Endodermal cell (in vitro differentiated cells): ENCODE measurements around the gene ZCCHC24. TPM values are rescaled to one million over a fixed set of nuclear protein-coding genes. Genes with fewer than 3 reads are reported as not detected.

Experiments
- DNase-seq: peaks from one replicate; pipeline ENCODE4 v3.0.0-alpha.2; 2017
- H3K27ac ChIP-seq: 2 replicates; pipeline ENCODE4 v1.5.1; 2013; ENCODE audit warnings: mild to moderate bottlenecking, low read depth, low read length, moderate library complexity
- H3K27me3 ChIP-seq: 2 replicates; pipeline ENCODE4 v1.6.1; 2013; ENCODE audit warnings: mild to moderate bottlenecking, low read length, moderate library complexity; ENCODE audit not compliant: insufficient read depth, control insufficient read depth, poor library complexity, severe bottlenecking
- H3K36me3 ChIP-seq: 2 replicates; pipeline ENCODE4 v1.7.0; 2013; ENCODE audit warnings: mild to moderate bottlenecking, low read length, moderate library complexity; ENCODE audit not compliant: control insufficient read depth, insufficient read depth
- H3K4me1 ChIP-seq: one replicate; pipeline ENCODE4 v1.7.0; 2013; ENCODE audit warnings: low read length; ENCODE audit not compliant: control insufficient read depth, insufficient read depth
- H3K4me3 ChIP-seq: 2 replicates; pipeline ENCODE4 v1.5.1; 2013; ENCODE audit warnings: mild to moderate bottlenecking, low read length, moderate library complexity
- H3K9ac ChIP-seq: 2 replicates; pipeline ENCODE4 v1.6.1; 2013; ENCODE audit warnings: mild to moderate bottlenecking, low read length, moderate library complexity; ENCODE audit not compliant: poor library complexity, severe bottlenecking; ENCODE audit errors: extremely low read depth
- H3K9me3 ChIP-seq: 2 replicates; pipeline ENCODE4 v1.6.1; 2013; ENCODE audit warnings: mild to moderate bottlenecking, low read length, moderate library complexity; ENCODE audit not compliant: control insufficient read depth
- H3K27ac Mint-ChIP-seq: 2 replicates; pipeline ENCODE4 v1.8.0; 2020; ENCODE audit warnings: mixed read lengths
- H3K27me3 Mint-ChIP-seq: 2 replicates; pipeline ENCODE4 v1.8.0; 2021; ENCODE audit warnings: mild to moderate bottlenecking, mixed read lengths; ENCODE audit not compliant: insufficient read depth
- H3K36me3 Mint-ChIP-seq: 2 replicates; pipeline ENCODE4 v1.8.0; 2020; ENCODE audit warnings: low read depth, mixed read lengths
- H3K4me1 Mint-ChIP-seq: 2 replicates; pipeline ENCODE4 v1.8.0; 2020; ENCODE audit warnings: mixed read lengths
- H3K4me3 Mint-ChIP-seq: 2 replicates; pipeline ENCODE4 v1.8.0; 2020; ENCODE audit warnings: mild to moderate bottlenecking, moderate library complexity, mixed read lengths
- H3K9me3 Mint-ChIP-seq: 2 replicates; pipeline ENCODE4 v1.8.0; 2020; ENCODE audit warnings: mild to moderate bottlenecking, mixed read lengths
- CTCF ChIP-seq: fragments of 200-600 bp; sonication (generic); conservative IDR thresholded peaks from 2 replicates; pipeline ENCODE4 v1.5.0; 2021; ENCODE audit warnings: antibody characterized with exemption, mild to moderate bottlenecking
- WGBS, 2 experiments: methylation state at CpG; one replicate each; pipeline versions ENCODE4 v1.1.5 to v1.1.7; 2013; ENCODE audit warnings: missing lambda C conversion rate in 2 of 2, mixed read lengths in 1 of 2; ENCODE audit not compliant: insufficient coverage in 1 of 2, insufficient read length in 1 of 2; 5-methylcytosine and 5-hydroxymethylcytosine counted together
- total RNA-seq, 2 donors: library from RNA; stranded (reverse); fragmentation: NEBNext Ultra II Directional in 1 of 2; extraction: Animal tissue kit (Norgen Biotek cat#: 25700) in 1 of 2; gene quantifications; 2 replicates in 1 of 2; 3 replicates in 1 of 2; pipeline ENCODE4 v1.2.1, GENCODE V29; 2021

ZCCHC24 gene
- total RNA-seq, 2 donors from 2014 or later: 7.6 to 10.7 TPM

- no peak for TF ChIP-seq CTCF
- no peaks in the 10 kb centered on the region for H3K4me1 Mint-ChIP-seq
- no peaks in the 10 kb centered on the region for H3K9me3 Mint-ChIP-seq
- 85 to 94% methylated on average over 5 to 7 of the region's 7 CpGs for WGBS, 2 experiments
- no peaks in the 10 kb centered on the region for H3K36me3 Mint-ChIP-seq
- no peaks in the 10 kb centered on the region for H3K36me3 ChIP-seq
- H3K4me1 ChIP-seq: no peaks in the 10 kb centered on the region
- no peak overlapping the region for H3K27ac Mint-ChIP-seq
- no peaks in the 10 kb centered on the region for H3K9me3 ChIP-seq
- no peak overlapping the region for H3K9ac ChIP-seq
- no peak overlapping the region for H3K27ac ChIP-seq
- no peak overlapping the region for H3K4me3 Mint-ChIP-seq
- no peak for DNase-seq
- no peak overlapping the region for H3K4me3 ChIP-seq
- H3K27me3 Mint-ChIP-seq: peaks cover 20% of the 10 kb centered on the region
- peaks cover 8% of the 10 kb centered on the region for H3K27me3 ChIP-seq
These were observed 27.0 kb upstream of the ZCCHC24 start for GRCh38 chr10:79472449-79472848.

DNA sequence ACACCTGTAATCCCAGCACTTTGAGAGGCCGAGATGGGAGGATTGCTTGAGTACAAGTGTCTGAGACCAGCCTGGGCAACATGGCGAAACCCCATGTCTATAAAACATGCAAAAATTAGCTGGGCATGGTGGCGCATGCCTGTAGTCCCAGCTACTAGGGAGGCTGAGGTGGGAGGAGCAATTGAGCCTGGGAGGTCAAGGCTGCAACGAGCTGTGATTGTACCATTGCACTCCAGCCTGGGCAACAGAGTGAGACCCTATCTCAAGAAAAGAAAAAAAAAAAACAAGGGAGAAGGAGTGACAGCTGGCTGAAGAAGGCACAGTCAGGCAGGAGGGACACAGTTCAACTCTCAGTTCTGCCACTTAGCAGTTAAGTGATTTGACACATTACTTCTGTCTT, 26.4 kb upstream of the ZCCHC24 start:
- H3K36me3 ChIP-seq: no peaks in the 10 kb centered on the region
- Mint-ChIP-seq H3K27ac (no peak overlapping the region), H3K27me3 (peaks cover 18% of the 10 kb centered on the region), H3K36me3 (no peaks in the 10 kb centered on the region), H3K4me3 (no peak overlapping the region), H3K9me3 (no peaks in the 10 kb centered on the region), H3K4me1 (no peaks in the 10 kb centered on the region)
- DNase-seq: no peak
- H3K4me3 ChIP-seq: no peak overlapping the region
- no peaks in the 10 kb centered on the region for H3K9me3 ChIP-seq
- 88 to 100% methylated on average over 2 to 4 of the region's 4 CpGs for WGBS, 2 experiments
- peaks cover 1% of the 10 kb centered on the region for H3K27me3 ChIP-seq
- H3K27ac ChIP-seq: no peak overlapping the region
- TF ChIP-seq CTCF: no peak
- no peak overlapping the region for H3K9ac ChIP-seq
- no peaks in the 10 kb centered on the region for H3K4me1 ChIP-seq

- Histone ChIP-seq H3K27ac (no peak overlapping the region), H3K4me3 (no peak overlapping the region), H3K9me3 (no peaks in the 10 kb centered on the region), H3K4me1 (no peaks in the 10 kb centered on the region), H3K27me3 (no peaks in the 10 kb centered on the region), H3K36me3 (no peaks in the 10 kb centered on the region), H3K9ac (no peak overlapping the region)
- Mint-ChIP-seq H3K4me3 (no peak overlapping the region), H3K9me3 (no peaks in the 10 kb centered on the region), H3K27me3 (peaks cover 10% of the 10 kb centered on the region), H3K36me3 (no peaks in the 10 kb centered on the region), H3K27ac (no peak overlapping the region), H3K4me1 (no peaks in the 10 kb centered on the region)
- 89 to 100% methylated on average over 1 to 4 of the region's 8 CpGs for WGBS, 2 experiments
- DNase-seq: no peak
- no peak for TF ChIP-seq CTCF
These were observed 24.7 kb upstream of the ZCCHC24 start for GRCh38 chr10:79470096-79470495.
